Measurements from ENCODE around the gene TMOD3. TPM values are rescaled to one million over a fixed set of nuclear protein-coding genes. Genes with fewer than 3 reads are reported as not detected.
A peak's percentile ranks its signal among the peaks of the same experiment; 100 is the strongest.

Gene TMOD3
- total RNA-seq, 1 experiment from 2014 or later = 94.6 TPM

DNA sequence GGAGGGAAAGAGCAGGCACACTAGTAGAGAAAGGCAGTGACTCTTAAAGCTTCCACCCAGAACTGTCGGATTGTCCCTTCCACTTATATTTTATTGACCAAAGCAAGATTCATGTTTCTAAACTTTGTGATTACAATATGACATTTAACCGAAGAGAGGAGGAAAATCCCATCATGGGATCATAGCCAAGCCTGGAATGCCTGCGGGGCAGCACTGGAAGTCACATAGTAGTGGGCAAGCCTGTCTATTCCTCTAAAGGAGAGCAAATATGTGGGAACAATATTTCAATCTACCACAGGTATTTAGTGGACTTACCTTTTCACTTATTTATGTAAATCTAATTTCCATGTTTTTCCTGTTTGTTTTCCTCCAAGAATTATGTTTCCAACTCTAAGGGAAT is 3.8 kb upstream of the TMOD3 start:
- ChIA-PET CTCF (interaction anchor here (0.6 to 1.4 kb wide), 4 partner anchors 8 to 88 kb away, joined by 3 to 5 read pairs (median 4); no protein-coding TSS in a partner anchor), POLR2A (interaction anchor here (0.6 to 3.5 kb wide), 6 partner anchors 12 to 131 kb away, joined by 3 to 10 read pairs (median 5); no protein-coding TSS in a partner anchor)
- H3K27me3 Mint-ChIP-seq (ENCODE audit: insufficient read depth, unreplicated experiment) = no peaks in the 10 kb centered on the region
- intact Hi-C loops (cut with micrococcal nuclease) = no loop called here
- no peak for DNase-seq (ENCODE audit: unreplicated experiment)
- H3K9me3 Mint-ChIP-seq (ENCODE audit: unreplicated experiment) = peaks cover 7% of the 10 kb centered on the region
- peaks cover 22% of the 10 kb centered on the region for H3K4me1 Mint-ChIP-seq (ENCODE audit: insufficient read depth, unreplicated experiment)
- no TSS peak for BruUV-seq (replicated peaks)
- TF ChIP-seq, protein P1, sequence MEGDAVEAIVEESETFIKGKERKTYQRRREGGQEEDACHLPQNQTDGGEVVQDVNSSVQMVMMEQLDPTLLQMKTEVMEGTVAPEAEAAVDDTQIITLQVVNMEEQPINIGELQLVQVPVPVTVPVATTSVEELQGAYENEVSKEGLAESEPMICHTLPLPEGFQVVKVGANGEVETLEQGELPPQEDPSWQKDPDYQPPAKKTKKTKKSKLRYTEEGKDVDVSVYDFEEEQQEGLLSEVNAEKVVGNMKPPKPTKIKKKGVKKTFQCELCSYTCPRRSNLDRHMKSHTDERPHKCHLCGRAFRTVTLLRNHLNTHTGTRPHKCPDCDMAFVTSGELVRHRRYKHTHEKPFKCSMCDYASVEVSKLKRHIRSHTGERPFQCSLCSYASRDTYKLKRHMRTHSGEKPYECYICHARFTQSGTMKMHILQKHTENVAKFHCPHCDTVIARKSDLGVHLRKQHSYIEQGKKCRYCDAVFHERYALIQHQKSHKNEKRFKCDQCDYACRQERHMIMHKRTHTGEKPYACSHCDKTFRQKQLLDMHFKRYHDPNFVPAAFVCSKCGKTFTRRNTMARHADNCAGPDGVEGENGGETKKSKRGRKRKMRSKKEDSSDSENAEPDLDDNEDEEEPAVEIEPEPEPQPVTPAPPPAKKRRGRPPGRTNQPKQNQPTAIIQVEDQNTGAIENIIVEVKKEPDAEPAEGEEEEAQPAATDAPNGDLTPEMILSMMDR (IDR thresholded peaks at IDR 0.05; ENCODE audit: unreplicated experiment) = no peak
- no peak overlapping the region for H3K4me3 Mint-ChIP-seq (ENCODE audit: unreplicated experiment)
- H3K36me3 Mint-ChIP-seq (ENCODE audit: insufficient read depth, unreplicated experiment) = no peaks in the 10 kb centered on the region
- H3K27ac Mint-ChIP-seq (ENCODE audit: low read depth, unreplicated experiment) = no peak overlapping the region

DNA sequence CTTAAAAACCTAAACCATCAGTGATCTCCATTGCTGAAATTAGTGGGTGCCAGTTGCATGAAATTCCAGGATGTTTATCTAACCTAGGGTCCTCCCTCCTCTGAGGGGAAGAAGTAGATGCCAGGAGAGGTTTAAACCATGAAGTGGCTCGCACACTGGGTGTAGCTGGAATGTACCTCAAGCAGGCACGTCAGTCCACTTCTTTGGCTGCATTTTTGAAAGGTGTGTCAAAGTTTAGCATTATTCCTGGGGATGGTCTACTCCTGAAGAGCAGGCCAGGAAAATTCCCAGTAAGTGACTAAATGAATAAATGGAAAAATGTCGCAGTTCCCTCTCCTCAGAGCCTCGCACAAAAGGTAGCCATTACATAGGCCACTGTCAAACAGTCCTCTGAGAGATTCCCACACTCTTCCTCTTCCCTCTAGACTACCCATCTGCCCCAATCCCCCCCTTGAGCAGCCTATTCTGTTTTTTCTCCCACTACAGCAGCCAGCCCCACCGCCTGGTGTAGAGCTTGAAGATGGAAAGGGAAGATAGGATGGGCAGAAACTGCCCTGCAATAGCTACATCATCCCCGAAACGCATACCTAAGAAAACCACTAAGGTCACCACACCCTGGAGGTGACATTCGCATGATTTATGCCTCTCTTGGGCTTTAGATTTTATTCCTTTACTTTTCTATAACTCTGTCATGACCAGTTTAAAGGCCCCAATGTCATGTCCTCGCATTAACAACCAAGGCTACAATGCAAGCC is 655 bp upstream of the TMOD3 start:
- ChIA-PET CTCF (interaction anchor here (0.6 to 1.6 kb wide), 4 partner anchors 14 to 49 kb away, joined by 3 to 4 read pairs (median 4); no protein-coding TSS in a partner anchor), POLR2A (interaction anchor here (0.6 to 3.8 kb wide), 27 partner anchors 9 to 1474 kb away, joined by 3 to 51 read pairs (median 5); partner anchors contain the start of genes GABPB1 and LYSMD2)
- TSS peak; percentile 70 for BruUV-seq (replicated peaks)
- no peak for DNase-seq (ENCODE audit: unreplicated experiment)
- Mint-ChIP-seq H3K36me3 (ENCODE audit: insufficient read depth, unreplicated experiment) (no peaks in the 10 kb centered on the region), H3K4me1 (ENCODE audit: insufficient read depth, unreplicated experiment) (peaks cover 53% of the 10 kb centered on the region), H3K9me3 (ENCODE audit: unreplicated experiment) (no peaks in the 10 kb centered on the region), H3K27me3 (ENCODE audit: insufficient read depth, unreplicated experiment) (no peaks in the 10 kb centered on the region), H3K4me3 (ENCODE audit: unreplicated experiment) (peak overlapping the region; percentile 96), H3K27ac (ENCODE audit: low read depth, unreplicated experiment) (peak overlapping the region; percentile 96)
- TF ChIP-seq, protein P1 (IDR thresholded peaks at IDR 0.05; ENCODE audit: unreplicated experiment) = no peak
- intact Hi-C loops (cut with micrococcal nuclease) = loop anchor here (1.0 kb wide), 1 partner anchor 47 kb away; no protein-coding TSS in a partner anchor

DNA sequence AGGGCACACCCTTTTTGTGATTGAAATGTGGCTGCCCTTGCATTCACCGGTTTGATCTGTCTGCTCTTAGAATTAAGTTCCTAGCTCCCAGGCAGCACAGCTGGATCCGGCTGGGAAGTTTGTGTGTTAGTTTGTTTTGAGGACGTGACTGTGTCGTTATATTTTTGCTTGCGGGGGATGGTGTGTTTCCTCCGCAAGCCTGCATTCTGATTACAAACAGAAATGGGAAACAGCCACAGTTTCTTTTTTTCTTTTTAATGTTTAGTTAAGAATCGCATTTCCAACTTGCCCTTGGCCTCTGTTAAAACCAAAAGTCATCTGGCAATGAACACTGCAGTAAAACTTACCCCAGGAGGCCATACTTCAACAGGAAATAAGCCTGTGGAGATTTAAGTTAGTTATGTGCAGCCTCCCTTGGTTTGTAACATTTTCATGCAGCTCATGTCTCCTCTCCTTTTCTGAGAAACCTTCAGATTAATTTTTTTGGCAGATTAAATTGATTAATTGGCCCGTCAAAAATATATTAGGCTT is 888 bp downstream of the TMOD3 start:
- no TSS peak for BruUV-seq (replicated peaks)
- Mint-ChIP-seq H3K4me1 (ENCODE audit: insufficient read depth, unreplicated experiment) (peaks cover 64% of the 10 kb centered on the region), H3K4me3 (ENCODE audit: unreplicated experiment) (peak overlapping the region; percentile 96), H3K27ac (ENCODE audit: low read depth, unreplicated experiment) (peak overlapping the region; percentile 96), H3K27me3 (ENCODE audit: insufficient read depth, unreplicated experiment) (no peaks in the 10 kb centered on the region), H3K9me3 (ENCODE audit: unreplicated experiment) (no peaks in the 10 kb centered on the region), H3K36me3 (ENCODE audit: insufficient read depth, unreplicated experiment) (peaks cover 2% of the 10 kb centered on the region)
- intact Hi-C loops (cut with micrococcal nuclease) = loop anchor here (2.0 kb wide), 1 partner anchor 76 kb away; no protein-coding TSS in a partner anchor
- DNase-seq (ENCODE audit: unreplicated experiment) = no peak
- ChIA-PET CTCF (interaction anchor here (0.7 to 1.6 kb wide), 3 partner anchors 23 to 72 kb away, joined by 3 to 4 read pairs (median 3); no protein-coding TSS in a partner anchor), POLR2A (interaction anchor here (0.6 to 3.8 kb wide), 24 partner anchors 14 to 1475 kb away, joined by 3 to 51 read pairs (median 8); partner anchors contain the start of genes GABPB1 and LYSMD2)
- TF ChIP-seq, protein P1 (IDR thresholded peaks at IDR 0.05; ENCODE audit: unreplicated experiment) = no peak

DNA sequence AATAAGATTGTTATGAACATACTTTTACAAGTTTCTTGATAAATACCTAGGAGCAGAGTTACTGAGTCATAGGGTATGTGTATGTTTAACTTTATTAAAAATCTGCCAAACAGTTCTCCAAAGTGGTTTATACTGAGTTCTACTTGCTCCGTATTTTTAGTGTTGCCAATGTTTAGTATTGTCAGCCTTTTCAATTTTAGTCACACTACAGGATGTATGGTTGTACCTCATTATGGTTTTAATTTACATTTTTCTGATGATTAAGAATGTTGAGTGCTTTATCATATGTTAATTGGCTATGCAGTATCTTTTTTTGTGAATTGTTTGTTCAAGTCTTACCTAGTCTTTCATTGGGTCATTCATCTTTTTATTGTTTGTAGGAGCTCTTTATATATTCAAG is 4.3 kb downstream of the TMOD3 start:
- no peak for DNase-seq (ENCODE audit: unreplicated experiment)
- TF ChIP-seq, protein P1 (IDR thresholded peaks at IDR 0.05; ENCODE audit: unreplicated experiment) = no peak
- H3K27me3 Mint-ChIP-seq (ENCODE audit: insufficient read depth, unreplicated experiment) = no peaks in the 10 kb centered on the region
- H3K36me3 Mint-ChIP-seq (ENCODE audit: insufficient read depth, unreplicated experiment) = peaks cover 7% of the 10 kb centered on the region
- intact Hi-C loops (cut with micrococcal nuclease) = no loop called here
- peaks cover 80% of the 10 kb centered on the region for H3K4me1 Mint-ChIP-seq (ENCODE audit: insufficient read depth, unreplicated experiment)
- no TSS peak for BruUV-seq (replicated peaks)
- CTCF ChIA-PET = interaction anchor here (0.6 kb wide), 1 partner anchor 16 kb away, joined by 3 read pairs; no protein-coding TSS in a partner anchor
- peak overlapping the region; percentile 96 for H3K27ac Mint-ChIP-seq (ENCODE audit: low read depth, unreplicated experiment)
- H3K9me3 Mint-ChIP-seq (ENCODE audit: unreplicated experiment) = no peaks in the 10 kb centered on the region
- POLR2A ChIA-PET = interaction anchor here (0.7 to 4.7 kb wide), 4 partner anchors 9 to 55 kb away, joined by 4 to 23 read pairs (median 14); no protein-coding TSS in a partner anchor
- H3K4me3 Mint-ChIP-seq (ENCODE audit: unreplicated experiment) = peak overlapping the region; percentile 96
